Stimulated activated CD8-positive, alpha-beta memory T cell treated with anti-CD3 and anti-CD28 coated beads, Interleukin-15, amount 100 ng/mL, for 4 hours (primary cell): ENCODE results near the gene UBC.
"Not testable (repeated sequence)": the region's sequence is repeated elsewhere in the genome, so short reads cannot be mapped to it uniquely, and the experiment has no call there.

Source experiments
- DNase-seq, 2 donors: peaks; one replicate each; pipeline ENCODE4 v3.0.0-alpha.2; 2020; ENCODE audit warnings: low read depth in 2 of 2

UBC gene

DNA sequence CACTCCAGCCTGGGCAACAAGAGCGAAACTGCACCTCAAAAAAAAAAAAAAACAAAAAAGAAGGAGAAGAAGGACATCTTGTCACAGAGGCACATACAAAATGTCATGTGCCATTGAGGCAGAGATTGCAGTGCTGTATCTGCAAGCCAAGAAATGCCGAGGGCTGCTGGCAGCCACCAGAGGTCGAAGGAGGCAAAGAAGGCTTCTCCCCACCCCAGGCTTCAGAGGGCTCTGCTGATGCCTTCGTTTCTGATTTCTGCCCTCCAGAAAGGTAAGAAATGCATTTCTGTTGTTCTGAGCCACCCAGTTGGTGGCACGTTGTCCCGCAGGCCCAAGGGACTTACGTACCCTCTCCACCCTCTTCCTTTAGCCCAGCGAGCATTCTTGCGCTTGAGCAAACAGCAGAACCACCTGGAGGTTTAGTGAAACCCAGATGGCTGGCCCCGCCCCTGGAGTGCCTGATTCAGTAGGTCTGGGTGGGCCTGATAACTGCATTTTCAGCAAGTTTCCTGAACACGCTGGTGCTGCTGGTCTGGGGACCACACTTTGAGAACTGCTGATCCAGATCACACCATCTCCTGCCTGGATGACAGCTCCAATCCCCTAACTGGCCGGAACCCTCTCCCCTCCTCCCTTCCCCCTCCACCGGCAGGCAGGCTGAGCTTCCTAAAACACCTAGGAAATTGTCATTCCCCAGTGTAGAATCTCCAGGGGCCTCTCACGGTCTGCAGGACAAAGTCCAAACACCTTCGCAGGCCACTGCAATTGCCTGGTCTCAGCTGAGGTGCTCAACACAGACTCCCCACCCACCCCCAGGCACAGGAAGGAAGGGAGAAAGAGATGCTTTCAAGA is 29.6 kb downstream of the UBC start:
- DNase-seq, result no peak

DNA sequence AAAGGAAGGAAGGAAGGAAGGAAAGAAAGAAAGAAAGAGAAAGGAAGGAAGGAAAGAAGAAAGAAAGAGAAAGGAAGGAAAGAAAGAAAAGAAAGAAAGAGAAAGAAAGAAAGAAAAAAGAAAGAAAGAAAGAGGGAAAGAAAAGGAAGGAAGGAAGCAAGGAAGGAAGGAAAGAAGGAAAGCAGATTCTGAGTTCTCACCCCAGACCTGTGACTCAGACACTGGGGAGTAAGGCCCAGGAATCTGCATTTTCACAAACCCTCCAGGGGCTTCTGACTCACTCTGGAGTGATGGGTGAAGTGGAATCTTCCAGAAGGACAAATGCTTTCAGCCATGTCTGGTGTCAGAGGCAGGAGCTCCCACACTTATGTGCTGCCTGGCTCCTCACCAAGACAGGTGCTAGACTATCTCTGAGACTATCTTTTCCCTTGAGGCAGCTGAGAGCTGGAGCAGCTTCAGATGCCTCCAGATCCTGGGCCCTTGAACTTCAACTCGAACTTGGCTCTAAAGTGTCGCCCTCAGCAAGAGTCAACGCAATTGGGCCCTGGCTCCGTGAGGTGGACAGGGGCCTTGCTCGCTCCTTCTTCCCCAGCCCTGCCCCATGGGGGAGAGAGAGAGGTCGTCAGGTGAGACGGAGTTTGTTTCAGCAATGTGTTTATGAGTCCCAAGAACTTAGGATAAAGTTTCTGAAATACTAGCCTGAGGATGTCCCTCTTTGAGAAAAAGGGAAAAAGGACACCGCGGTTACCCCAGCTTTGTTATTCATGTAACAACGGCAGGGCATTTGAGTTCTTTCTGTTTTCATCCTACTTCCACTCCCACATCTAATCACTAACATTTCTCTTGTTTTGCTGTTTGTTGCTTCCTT is 31.0 kb downstream of the UBC start:
- no peak for DNase-seq

DNA sequence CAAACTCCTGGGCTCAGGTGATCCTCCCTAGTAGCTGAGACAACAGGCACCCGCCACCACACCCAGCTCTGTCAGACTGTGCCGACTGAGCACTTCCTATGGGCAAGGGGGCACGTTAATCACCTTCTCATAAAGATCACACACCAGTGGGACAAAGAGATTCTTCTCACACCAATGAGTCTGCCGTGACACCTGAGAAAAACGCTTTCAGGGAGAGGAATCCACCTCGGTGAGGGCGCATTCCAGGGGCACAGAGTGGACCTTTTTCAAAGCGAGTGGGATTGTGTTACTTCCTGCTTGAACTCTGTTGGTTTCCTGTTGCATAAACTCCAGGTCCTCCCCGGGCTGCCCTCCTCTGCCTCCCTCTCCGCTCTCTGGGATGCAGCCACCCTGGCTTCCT is 33.3 kb downstream of the UBC start:
- DNase-seq, result no peak

DNA sequence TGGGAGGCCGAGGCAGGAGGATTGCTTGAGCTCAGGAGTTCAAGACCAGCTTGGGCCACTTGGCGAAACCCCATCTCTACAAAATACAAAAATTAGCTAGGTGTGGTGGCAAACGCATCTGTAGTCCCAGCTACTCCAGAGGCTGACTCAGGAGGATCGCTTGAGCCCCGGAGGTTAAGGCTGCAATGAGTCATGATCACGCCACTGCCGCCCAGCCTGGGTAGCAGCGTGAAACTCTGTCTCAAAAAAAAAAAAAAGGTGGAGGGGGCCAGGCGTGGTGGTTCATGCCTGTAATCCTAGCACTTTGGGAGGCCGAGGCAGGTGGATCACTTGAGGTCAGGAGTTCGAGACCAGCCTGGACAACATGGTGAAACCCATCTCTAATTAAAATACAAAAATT is 34.1 kb downstream of the UBC start:
- DNase-seq, result not testable (repeated sequence)

DNA sequence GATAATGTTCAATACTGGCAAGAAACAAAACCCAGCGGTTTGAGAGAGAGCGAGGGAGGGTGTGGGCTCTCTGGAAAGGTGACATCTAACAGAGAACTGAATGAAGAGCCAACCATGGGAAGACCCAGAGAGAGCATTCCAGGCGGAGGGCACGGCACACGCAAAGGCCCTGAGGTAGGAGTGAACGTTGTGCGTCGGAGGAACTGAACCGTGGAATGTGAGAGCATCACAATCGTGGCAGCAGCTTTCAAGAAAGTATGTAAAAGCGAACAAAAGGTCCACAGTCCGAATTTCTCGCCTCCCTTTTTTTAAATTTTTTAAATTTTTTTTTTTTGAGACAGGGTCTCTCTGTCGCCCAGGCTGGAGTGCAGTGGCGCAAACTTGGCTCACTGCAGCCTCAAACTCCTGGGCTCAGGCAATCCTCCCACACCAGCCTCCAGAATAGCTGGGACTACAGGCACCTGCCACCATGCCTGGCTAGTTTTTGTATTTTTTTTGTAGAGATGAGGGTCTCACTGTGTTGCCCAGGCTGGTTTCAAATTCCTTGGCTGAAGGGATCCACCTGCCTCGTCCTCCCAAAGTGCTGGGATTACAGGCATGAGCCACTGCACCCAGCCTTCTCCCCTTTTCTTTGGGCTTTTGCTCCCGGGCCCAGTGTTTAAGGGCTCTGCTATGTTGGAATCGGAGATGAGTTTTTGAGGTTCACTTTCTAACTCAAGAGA is 35.5 kb downstream of the UBC start:
- no peak for DNase-seq

DNA sequence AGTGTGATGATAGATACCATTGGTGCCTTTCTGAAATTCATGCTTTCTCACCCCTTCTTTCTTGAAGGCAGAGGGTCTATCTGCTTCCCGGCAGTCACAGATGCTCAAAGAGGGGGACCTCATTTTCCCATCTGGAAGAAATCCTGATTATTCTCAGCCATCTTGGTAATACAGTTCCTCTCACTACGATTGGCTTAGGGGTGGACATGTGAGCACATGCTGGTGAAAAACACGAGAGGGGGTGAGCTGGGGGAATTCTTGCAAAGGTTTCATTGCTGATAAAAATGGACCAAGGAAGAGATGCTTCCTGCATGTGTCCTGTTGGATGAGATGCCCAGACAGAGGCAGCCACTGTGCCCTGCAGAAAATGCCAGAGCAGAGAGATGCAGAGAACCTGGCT is 37.0 kb downstream of the UBC start:
- DNase-seq, result no peak

DNA sequence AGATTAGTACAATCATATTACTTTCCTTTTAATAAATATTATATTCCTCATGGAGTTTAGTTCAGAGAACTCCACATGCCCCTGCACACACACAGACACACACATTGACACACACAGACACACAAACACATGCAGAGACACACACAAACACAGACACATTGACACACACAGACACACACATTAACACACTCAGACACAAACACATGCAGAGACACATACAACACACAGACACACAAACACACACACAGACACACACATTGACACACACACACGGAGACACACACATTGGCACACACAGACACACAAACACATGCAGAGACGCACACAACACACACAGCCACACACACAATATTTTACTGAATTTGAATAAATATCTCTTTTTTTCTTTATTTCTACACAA is 38.3 kb downstream of the UBC start:
- no peak for DNase-seq

DNA sequence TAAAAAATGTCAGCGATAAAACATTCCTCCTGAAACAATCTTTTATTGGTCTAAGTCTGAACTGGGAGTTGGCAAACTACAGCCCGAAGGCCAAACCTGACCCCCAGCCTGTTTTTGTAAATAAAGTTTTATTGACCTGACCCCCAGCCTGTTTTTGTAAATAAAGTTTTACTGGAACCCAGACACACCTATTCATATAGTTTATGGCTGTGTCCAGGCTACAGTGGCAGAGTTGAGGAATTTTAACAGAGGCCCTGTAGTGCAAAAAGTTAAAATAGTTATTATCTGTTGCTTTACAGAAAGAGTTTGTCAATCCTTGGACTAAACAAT is 38.7 kb downstream of the UBC start:
- no peak for DNase-seq

DNA sequence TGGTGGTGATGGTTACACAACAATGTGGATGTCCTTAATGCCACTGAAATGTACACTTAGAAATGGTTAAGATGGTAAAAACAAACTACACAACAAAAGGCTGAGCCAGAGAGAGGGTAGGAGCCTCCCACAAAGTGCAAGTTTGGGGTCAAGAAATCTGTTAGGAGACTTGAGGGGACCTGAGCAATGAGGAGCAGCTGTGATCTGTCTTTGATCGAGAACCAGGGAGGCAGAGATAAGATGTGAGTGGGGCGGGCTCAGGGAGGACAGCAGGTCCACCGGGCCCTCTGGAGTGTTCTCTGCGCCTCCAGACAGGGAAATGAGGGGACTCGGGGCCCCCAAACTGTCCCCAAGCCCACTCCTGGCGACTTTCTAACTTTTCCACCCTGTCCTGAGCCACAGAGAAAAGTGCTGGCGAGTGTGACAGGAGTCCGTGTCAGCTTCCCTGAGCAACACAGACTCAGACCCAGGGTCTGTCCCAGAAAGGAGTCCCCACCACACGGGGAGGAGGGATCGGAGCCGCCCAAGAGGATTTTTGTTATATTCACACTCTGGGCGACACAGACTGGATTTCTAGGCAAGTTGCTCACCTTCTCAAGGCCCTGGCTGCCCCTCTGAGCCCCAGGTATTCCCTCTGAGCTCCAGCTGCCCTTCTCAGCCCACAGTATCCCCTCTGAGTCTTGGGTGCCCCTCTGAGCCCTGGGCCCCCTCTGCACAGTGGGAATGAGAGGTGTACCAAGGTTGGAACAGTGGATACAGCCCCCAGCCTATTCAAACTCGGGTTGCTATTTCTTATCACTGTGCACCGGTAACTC is 39.3 kb downstream of the UBC start:
- no peak for DNase-seq

DNA sequence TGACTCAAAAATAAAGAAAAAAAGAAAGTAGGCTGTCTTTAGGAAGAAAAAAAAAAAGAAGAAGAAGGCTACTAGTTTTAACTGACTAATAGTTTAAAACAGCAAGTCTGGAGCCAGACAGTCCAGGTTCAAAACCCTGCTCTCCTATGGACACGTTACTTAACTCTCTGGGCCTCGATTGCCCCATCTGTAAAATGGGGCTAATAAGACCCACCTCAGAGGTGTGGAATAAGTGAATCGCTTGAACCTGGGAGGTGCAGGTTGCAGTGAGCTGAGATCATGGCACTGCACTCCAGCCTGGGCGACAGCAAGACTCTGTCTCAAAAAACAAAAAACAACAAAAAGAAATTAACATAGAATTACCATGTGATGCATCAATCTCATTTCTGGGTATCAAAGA is 40.3 kb downstream of the UBC start:
- no peak for DNase-seq

DNA sequence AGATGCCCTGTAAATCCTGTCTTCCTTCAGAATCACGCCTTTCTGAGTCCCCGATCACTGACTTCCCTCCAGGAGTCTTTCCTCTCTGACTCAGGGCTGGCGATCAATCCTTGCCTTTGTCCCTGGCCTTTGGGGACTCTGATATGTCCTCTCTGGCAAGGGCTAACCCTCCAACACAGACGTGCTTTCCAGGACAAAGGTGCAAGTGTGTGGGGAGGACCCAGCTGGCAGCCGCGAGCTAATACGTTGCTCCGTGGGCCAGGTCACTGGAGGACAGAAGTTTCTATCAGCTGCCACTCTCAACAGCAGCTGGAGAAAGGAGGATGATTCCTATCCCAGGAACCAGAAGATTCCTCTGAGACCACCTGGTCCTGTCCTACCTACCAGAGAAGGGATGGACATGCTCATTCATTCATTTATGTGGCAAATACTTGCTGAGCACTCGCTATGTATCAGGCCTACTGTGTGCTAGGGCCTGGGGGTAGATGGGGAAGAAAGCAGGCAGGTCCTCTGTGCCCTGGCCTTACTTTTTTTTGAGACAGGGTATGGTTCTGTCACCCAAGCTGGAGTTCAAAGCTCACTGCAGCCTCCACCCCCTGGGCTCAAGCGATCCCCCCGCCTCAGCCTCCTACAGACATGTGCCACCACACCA is 42.3 kb downstream of the UBC start:
- DNase-seq, result no peak

DNA sequence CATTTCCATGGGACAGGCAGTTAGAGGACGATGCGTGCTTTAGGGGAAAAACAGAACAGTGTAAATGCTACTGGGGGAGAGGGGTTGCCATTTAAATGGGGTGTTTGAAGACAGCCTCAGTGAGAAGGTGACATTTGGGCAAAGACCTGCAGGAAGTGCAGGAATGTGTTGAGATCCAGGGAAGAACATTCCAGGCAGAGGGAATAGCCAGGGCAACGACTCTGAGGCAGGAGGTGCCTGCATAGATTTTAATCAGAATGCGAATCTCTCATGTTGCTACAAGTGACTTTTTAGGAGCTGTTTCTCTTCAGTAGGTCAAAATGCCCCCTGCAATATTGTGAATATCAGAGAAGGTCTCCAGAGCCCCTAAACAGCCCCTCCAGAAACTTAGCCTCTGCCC is 43.2 kb downstream of the UBC start:
- no peak for DNase-seq

DNA sequence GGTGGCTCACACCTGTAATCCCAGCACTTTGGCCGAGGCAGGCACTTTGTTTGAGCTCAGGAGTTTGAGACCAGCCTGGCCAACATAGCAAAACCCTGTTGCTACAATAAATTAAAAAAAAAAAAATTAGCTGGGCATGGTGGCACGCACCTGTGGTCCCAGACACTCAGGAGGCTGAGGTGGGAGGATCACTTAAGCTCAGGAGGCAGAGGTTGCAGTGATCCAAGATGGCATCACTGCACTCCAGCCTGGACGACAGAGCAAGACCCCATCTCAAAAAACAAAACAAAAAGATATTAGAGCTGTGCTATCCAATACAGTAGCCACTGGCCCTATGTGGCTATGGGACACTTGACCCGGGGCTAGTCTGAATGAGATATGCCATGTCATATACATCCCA is 43.9 kb downstream of the UBC start:
- no peak for DNase-seq

DNA sequence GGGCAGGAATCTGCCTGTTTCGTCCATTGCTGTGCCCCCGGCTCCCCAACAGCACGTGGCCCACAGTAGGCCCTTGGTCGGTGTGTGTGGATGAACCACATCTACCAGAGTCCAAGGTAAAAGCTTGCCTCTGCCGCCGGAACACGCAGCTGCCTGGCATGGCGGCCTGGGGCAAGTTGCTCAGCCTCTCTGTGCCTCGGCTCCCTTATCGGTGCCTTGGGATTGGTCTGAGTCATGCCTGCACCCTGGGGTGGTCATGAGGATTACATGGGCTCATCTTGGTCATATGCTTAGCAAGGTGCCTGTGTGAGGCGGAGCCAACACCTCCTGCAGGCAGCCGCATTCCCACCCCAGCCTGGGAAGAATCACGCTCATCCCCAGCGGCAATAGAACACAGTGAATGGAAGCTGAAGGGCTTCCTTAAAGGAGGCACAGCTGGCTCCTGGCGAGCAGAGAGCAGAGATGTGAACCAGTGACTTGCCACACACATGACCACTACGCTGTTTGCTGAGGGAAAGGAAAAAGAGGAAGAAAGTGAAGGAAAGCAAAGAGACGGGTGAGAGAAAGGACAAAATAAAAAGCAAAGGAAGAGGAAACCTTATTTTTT is 45.3 kb downstream of the UBC start:
- no peak for DNase-seq

DNA sequence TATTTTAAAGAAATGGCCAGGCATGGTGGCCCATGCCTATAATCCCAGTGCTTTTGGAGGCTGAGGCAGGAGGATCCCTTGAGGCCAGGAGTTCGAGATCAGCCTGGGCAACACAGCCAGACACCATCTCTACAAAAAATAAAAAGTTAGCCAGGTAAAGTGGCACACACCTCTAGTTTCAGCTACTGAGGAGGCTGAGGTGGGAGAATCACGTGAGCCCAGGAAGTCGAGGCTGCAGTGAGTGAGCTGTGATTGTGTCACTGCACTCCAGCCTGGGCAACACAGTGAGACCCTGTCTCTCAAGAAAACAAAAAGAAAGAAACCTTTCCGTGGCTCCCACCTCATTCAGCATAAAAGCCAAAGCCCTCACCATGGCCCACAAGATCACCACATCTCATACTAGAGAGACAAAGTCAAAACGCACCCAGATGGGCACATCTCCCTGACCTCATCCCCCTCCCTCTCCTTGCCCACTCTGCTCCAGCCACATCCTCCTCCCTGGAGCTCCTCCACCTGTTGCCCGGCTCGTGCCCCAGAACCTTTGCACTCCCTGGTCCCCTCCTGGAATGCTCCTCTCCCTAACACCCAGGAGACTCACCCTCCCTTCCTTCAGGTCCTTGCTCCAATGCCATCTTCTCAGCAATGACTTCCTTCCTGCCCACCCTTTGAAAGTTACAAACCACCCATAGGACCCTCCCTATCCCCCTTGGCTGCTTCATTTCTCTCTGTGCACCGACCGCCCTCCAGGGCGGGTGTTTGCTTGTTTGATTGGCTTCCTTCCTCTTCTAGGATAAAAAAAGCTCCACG is 46.0 kb downstream of the UBC start:
- DNase-seq, result no peak

DNA sequence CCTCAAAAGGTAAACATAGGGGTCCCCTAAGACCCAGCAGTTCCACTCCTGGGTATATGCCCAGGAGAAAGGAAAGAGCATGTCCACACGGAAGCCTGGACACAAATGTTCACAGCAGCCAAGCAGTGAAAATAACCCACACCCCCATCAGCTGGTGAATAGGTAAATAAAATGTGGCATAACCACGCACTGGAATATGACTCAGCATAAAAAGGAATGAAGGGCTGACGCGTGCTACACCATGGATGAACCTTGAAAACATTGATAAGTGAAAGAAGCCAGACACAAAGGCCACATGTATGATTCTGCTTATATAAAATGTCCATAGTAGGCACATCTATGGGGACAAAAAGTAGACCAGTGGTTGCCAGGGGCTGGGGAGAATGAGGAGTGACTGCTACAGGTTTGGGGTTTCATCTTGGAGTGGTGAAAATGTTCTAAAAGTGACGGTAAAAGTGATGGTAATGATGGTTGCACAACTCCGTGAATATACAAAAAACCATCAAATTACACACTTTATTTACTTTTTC is 47.0 kb downstream of the UBC start:
- no peak for DNase-seq

DNA sequence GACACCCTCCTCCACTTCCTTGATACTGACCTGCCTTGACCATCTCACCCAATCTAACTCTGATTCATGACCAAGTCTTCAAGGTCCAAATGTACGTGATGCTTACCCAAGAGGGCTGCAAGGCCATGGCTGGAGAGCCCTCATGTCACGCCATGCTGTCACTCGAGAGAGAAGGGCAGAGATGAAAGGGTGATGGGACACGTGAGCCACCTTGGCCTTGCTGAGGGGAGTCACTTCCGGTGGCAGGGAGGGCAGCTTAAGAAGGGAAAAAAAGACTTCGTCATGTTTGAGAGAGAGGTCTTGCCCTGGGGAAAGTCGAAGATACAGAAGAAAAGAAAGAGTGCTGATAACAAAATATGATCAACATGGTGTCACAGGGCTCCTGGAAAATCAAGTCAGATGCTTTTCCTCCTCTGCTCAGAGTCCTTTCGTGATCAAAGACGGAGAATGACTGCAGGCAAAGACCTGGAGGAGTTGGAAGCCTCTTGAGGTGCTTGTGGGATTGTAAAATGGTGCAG is 47.5 kb downstream of the UBC start:
- no peak for DNase-seq

DNA sequence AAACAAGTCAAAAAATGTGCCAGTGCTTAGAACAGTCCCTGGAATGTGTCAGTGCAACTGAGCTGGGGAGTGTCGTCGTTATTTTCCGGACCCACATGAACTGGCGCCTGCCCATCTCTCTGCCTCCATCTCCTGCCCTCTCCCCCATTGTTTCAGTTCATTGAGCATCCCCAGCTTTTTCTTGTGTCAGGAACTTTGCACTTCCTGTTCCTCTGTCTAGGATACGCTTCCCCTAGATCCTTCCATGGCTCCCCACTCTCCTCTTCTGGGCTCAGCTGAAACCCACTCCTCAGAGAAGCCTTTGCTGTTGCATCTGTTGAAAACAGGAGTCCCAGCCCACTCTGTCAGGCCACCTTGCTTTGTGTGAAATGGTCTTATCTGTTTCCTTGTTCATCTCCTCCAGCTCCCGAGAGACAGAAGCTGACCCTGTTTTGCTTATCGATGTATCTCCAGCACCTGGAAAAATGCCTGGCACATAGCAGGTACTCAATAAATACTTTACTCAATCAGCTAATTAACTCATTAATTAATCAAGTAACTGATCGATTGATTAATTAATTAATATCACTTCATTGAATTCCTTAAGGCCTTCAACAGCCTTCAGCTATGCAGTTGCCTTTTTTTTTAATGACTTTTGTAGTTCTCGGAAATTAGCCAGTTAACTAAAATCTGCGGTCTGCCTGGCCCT is 48.1 kb downstream of the UBC start:
- DNase-seq, result no peak

DNA sequence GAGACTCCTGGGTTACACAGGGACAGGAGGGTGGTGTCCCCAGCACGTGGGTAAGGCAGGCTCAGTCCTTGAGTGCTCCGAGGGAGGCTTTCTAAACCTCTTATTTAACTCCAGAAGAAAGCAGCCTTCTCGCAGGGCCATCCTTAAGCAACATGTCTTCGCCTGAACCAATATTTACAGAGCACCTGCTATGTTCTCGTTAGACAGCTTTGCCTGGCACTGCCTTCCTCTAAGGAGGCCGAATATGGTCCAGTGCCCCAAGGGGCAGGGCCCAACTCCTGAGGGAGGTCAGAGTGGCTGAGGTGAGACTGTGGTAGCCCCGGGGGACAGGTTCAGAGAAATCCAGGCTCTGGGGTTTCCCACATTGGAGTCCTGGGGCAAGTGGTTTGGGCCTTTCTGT is 48.7 kb downstream of the UBC start:
- no peak for DNase-seq
